Measurements from ENCODE around the gene BTC.
"Not testable (repeated sequence)": the region's sequence is repeated elsewhere in the genome, so short reads cannot be mapped to it uniquely, and the experiment has no call there.

Gene BTC

GRCh38 chr4:74794382-74795010 is at the start of gene BTC:
TSS of gene BTC (minus strand) at chr4:74794523. CDS start at chr4:74794325, 198 bp downstream.
- no peak for DNase-seq (ENCODE audit: low read depth in 3 of 3)

GRCh38 chr4:74840936-74841509 is 46.7 kb upstream of the BTC start:
- DNase-seq (ENCODE audit: low read depth in 3 of 3), result no peak

- DNase-seq (ENCODE audit: low read depth in 3 of 3), result no peak
Observed at GRCh38 chr4:74838746-74839370, 44.5 kb upstream of the BTC start.

GRCh38 chr4:74830928-74831327 is 36.6 kb upstream of the BTC start:
- DNase-seq (ENCODE audit: low read depth in 3 of 3), result no peak

GRCh38 chr4:74823194-74823593 is 28.9 kb upstream of the BTC start:
- no peak for DNase-seq (ENCODE audit: low read depth in 3 of 3)

GRCh38 chr4:74822603-74823002 is 28.3 kb upstream of the BTC start:
- DNase-seq (ENCODE audit: low read depth in 3 of 3), result no peak

- DNase-seq (ENCODE audit: low read depth in 3 of 3), result no peak
Observed at GRCh38 chr4:74821541-74821940, 27.2 kb upstream of the BTC start.

GRCh38 chr4:74814052-74814451 is 19.7 kb upstream of the BTC start:
- DNase-seq (ENCODE audit: low read depth in 3 of 3), result no peak

GRCh38 chr4:74812056-74812455 is 17.7 kb upstream of the BTC start:
- DNase-seq (ENCODE audit: low read depth in 3 of 3), result not testable (repeated sequence)

GRCh38 chr4:74805601-74806000 is 11.3 kb upstream of the BTC start:
- no peak for DNase-seq (ENCODE audit: low read depth in 3 of 3)

GRCh38 chr4:74800310-74800709 is 6.0 kb upstream of the BTC start:
- DNase-seq (ENCODE audit: low read depth in 3 of 3), result no peak

- DNase-seq (ENCODE audit: low read depth in 3 of 3), result no peak
Observed at GRCh38 chr4:74796631-74797030, 2.3 kb upstream of the BTC start.

- DNase-seq (ENCODE audit: low read depth in 3 of 3), result no peak
Observed at GRCh38 chr4:74793757-74794381, 454 bp downstream of the BTC start.

- no peak for DNase-seq (ENCODE audit: low read depth in 3 of 3)
Observed at GRCh38 chr4:74790652-74791051, 3.7 kb downstream of the BTC start.

- DNase-seq (ENCODE audit: low read depth in 3 of 3), result no peak
Observed at GRCh38 chr4:74789518-74789917, 4.8 kb downstream of the BTC start.

GRCh38 chr4:74777531-74777930 is 16.8 kb downstream of the BTC start:
- DNase-seq (ENCODE audit: low read depth in 3 of 3), result no peak

- DNase-seq (ENCODE audit: low read depth in 3 of 3), result no peak
Observed at GRCh38 chr4:74772783-74773182, 21.5 kb downstream of the BTC start.

GRCh38 chr4:74772106-74772505 is 22.2 kb downstream of the BTC start:
- no peak for DNase-seq (ENCODE audit: low read depth in 3 of 3)

GRCh38 chr4:74770226-74770910 is 24.0 kb downstream of the BTC start:
- no peak for DNase-seq (ENCODE audit: low read depth in 3 of 3)

- DNase-seq (ENCODE audit: low read depth in 3 of 3), result no peak
Observed at GRCh38 chr4:74768857-74769525, 25.3 kb downstream of the BTC start.

GRCh38 chr4:74764119-74764518 is 30.2 kb downstream of the BTC start:
- no peak for DNase-seq (ENCODE audit: low read depth in 3 of 3)

All from stimulated activated CD4-positive, alpha-beta T cell treated with anti-CD3 and anti-CD28 coated beads, TNF-alpha, amount 100 ng/mL, for 4 hours (primary cell).